Stimulated activated naive CD8-positive, alpha-beta T cell treated with anti-CD3 and anti-CD28 coated beads, Interleukin-15, amount 100 ng/mL, for 72 hours (primary cell): Measurements from ENCODE around the gene KIFAP3.
"Not testable (repeated sequence)": the region's sequence is repeated elsewhere in the genome, so short reads cannot be mapped to it uniquely, and the experiment has no call there.

Experiments used
- ATAC-seq: fragments of 150-1000 bp; cut with Tn5 transposase; 2 replicates; pipeline ENCODE4 v1.10.0; 2021; ENCODE audit warnings: mild to moderate bottlenecking, moderate library complexity
- DNase-seq, 2 donors: peaks; one replicate each; pipeline ENCODE4 v3.0.0; 2021 to 2022
- H3K27ac Mint-ChIP-seq, 2 donors: one replicate each; pipeline ENCODE4 v1.8.0; 2022; ENCODE audit warnings: mild to moderate bottlenecking in 2 of 2, mixed read lengths in 2 of 2, moderate library complexity in 2 of 2
- H3K27me3 Mint-ChIP-seq: one replicate; pipeline ENCODE4 v1.8.0; 2022; ENCODE audit warnings: mixed read lengths
- H3K4me1 Mint-ChIP-seq: one replicate; pipeline ENCODE4 v1.8.0; 2022; ENCODE audit warnings: mild to moderate bottlenecking, mixed read lengths
- H3K4me3 Mint-ChIP-seq, 2 donors: one replicate each; pipeline ENCODE4 v1.8.0; 2022; ENCODE audit warnings: mild to moderate bottlenecking in 2 of 2, mixed read lengths in 2 of 2, moderate library complexity in 1 of 2
- H3K9me3 Mint-ChIP-seq, 2 donors: one replicate each; pipeline ENCODE4 v1.8.0; 2022; ENCODE audit warnings: mixed read lengths in 2 of 2

Gene KIFAP3

GRCh38 chr1:170027760-170028159, 46.7 kb downstream of the KIFAP3 start:
- Mint-ChIP-seq H3K27ac (no peak overlapping the region), H3K27me3 (no peaks in the 10 kb centered on the region), H3K9me3 (peaks cover 0 to 17% of the 10 kb centered on the region in 2 donors), H3K4me3 (no peak overlapping the region), H3K4me1 (peaks cover 7% of the 10 kb centered on the region)
- DNase-seq (no peak), ATAC-seq (no peak)

GRCh38 chr1:170020859-170021258, 53.6 kb downstream of the KIFAP3 start:
- no peak overlapping the region for H3K4me3 Mint-ChIP-seq
- ATAC-seq: no peak
- peaks cover 6 to 8% of the 10 kb centered on the region in 2 donors for H3K9me3 Mint-ChIP-seq
- DNase-seq: no peak
- H3K27ac Mint-ChIP-seq: no peak overlapping the region
- no peaks in the 10 kb centered on the region for H3K4me1 Mint-ChIP-seq
- no peaks in the 10 kb centered on the region for H3K27me3 Mint-ChIP-seq

- peaks cover 6 to 8% of the 10 kb centered on the region in 2 donors for H3K9me3 Mint-ChIP-seq
- H3K27me3 Mint-ChIP-seq: no peaks in the 10 kb centered on the region
- H3K4me3 Mint-ChIP-seq: no peak overlapping the region
- H3K27ac Mint-ChIP-seq: peak overlapping the region in 1 of 2 donors; percentile 20
- no peak for DNase-seq
- no peak for ATAC-seq
- no peaks in the 10 kb centered on the region for H3K4me1 Mint-ChIP-seq
Measured at GRCh38 chr1:170017478-170017877, 57.0 kb downstream of the KIFAP3 start.

- Mint-ChIP-seq H3K9me3 (peaks cover 0 to 4% of the 10 kb centered on the region in 2 donors), H3K4me1 (no peaks in the 10 kb centered on the region), H3K27ac (no peak overlapping the region), H3K27me3 (no peaks in the 10 kb centered on the region), H3K4me3 (no peak overlapping the region)
- no peak for DNase-seq
- no peak for ATAC-seq
Measured at GRCh38 chr1:170012920-170013319, 61.6 kb downstream of the KIFAP3 start.

GRCh38 chr1:170010443-170010842, 64.1 kb downstream of the KIFAP3 start:
- Mint-ChIP-seq H3K27me3 (no peaks in the 10 kb centered on the region), H3K27ac (no peak overlapping the region), H3K4me1 (no peaks in the 10 kb centered on the region), H3K9me3 (peaks cover 0 to 19% of the 10 kb centered on the region in 2 donors), H3K4me3 (no peak overlapping the region)
- ATAC-seq (no peak), DNase-seq (no peak)

GRCh38 chr1:170009551-170009950, 64.9 kb downstream of the KIFAP3 start:
- no peaks in the 10 kb centered on the region for H3K27me3 Mint-ChIP-seq
- H3K9me3 Mint-ChIP-seq: peaks cover 0 to 19% of the 10 kb centered on the region in 2 donors
- no peak overlapping the region for H3K27ac Mint-ChIP-seq
- ATAC-seq (no peak), DNase-seq (no peak)
- no peak overlapping the region for H3K4me3 Mint-ChIP-seq
- H3K4me1 Mint-ChIP-seq: no peaks in the 10 kb centered on the region

- H3K4me1 Mint-ChIP-seq, H3K27me3 Mint-ChIP-seq, H3K27ac Mint-ChIP-seq, H3K4me3 Mint-ChIP-seq, ATAC-seq, DNase-seq: not testable (repeated sequence)
- peaks cover 0 to 19% of the 10 kb centered on the region in 2 donors for H3K9me3 Mint-ChIP-seq
Measured at GRCh38 chr1:170008745-170009144, 65.8 kb downstream of the KIFAP3 start.

GRCh38 chr1:170003270-170003835, 71.1 kb downstream of the KIFAP3 start:
- not testable (repeated sequence) for H3K4me1 Mint-ChIP-seq, DNase-seq, H3K27ac Mint-ChIP-seq, H3K27me3 Mint-ChIP-seq, ATAC-seq, H3K4me3 Mint-ChIP-seq
- H3K9me3 Mint-ChIP-seq: peaks cover 0 to 19% of the 10 kb centered on the region in 2 donors

- Mint-ChIP-seq H3K4me3 (no peak overlapping the region), H3K27me3 (no peaks in the 10 kb centered on the region), H3K9me3 (no peaks in the 10 kb centered on the region), H3K27ac (no peak overlapping the region), H3K4me1 (peaks cover 2% of the 10 kb centered on the region)
- no peak for DNase-seq
- no peak for ATAC-seq
Measured at GRCh38 chr1:170001266-170001665, 73.2 kb downstream of the KIFAP3 start.

- Mint-ChIP-seq H3K9me3 (no peaks in the 10 kb centered on the region), H3K4me3 (no peak overlapping the region), H3K27ac (no peak overlapping the region), H3K4me1 (peaks cover 6% of the 10 kb centered on the region), H3K27me3 (no peaks in the 10 kb centered on the region)
- ATAC-seq (no peak), DNase-seq (no peak)
Measured at GRCh38 chr1:169999761-170000160, 74.7 kb downstream of the KIFAP3 start.

GRCh38 chr1:169999331-169999741, 75.2 kb downstream of the KIFAP3 start:
- Mint-ChIP-seq H3K27ac (no peak overlapping the region), H3K27me3 (no peaks in the 10 kb centered on the region), H3K4me1 (peaks cover 6% of the 10 kb centered on the region), H3K9me3 (no peaks in the 10 kb centered on the region), H3K4me3 (no peak overlapping the region)
- ATAC-seq (no peak), DNase-seq (no peak)

- DNase-seq: no peak
- Mint-ChIP-seq H3K4me3 (no peak overlapping the region), H3K9me3 (no peaks in the 10 kb centered on the region), H3K27ac (no peak overlapping the region), H3K4me1 (peaks cover 6% of the 10 kb centered on the region), H3K27me3 (no peaks in the 10 kb centered on the region)
- no peak for ATAC-seq
Measured at GRCh38 chr1:169995993-169996392, 78.5 kb downstream of the KIFAP3 start.

GRCh38 chr1:169989246-169989645, 85.2 kb downstream of the KIFAP3 start:
- Mint-ChIP-seq H3K27me3 (no peaks in the 10 kb centered on the region), H3K4me3 (no peak overlapping the region), H3K9me3 (no peaks in the 10 kb centered on the region), H3K4me1 (no peaks in the 10 kb centered on the region), H3K27ac (no peak overlapping the region)
- ATAC-seq (no peak), DNase-seq (no peak)

GRCh38 chr1:169985757-169986156, 88.7 kb downstream of the KIFAP3 start:
- no peak overlapping the region for H3K4me3 Mint-ChIP-seq
- no peaks in the 10 kb centered on the region for H3K27me3 Mint-ChIP-seq
- no peaks in the 10 kb centered on the region for H3K9me3 Mint-ChIP-seq
- H3K4me1 Mint-ChIP-seq: no peaks in the 10 kb centered on the region
- no peak overlapping the region for H3K27ac Mint-ChIP-seq
- no peak for ATAC-seq
- no peak for DNase-seq

- H3K4me3 Mint-ChIP-seq: no peak overlapping the region
- no peaks in the 10 kb centered on the region for H3K27me3 Mint-ChIP-seq
- no peaks in the 10 kb centered on the region for H3K4me1 Mint-ChIP-seq
- H3K9me3 Mint-ChIP-seq: no peaks in the 10 kb centered on the region
- ATAC-seq (no peak), DNase-seq (no peak)
- no peak overlapping the region for H3K27ac Mint-ChIP-seq
Measured at GRCh38 chr1:169974067-169974466, 100.4 kb downstream of the KIFAP3 start.

- Mint-ChIP-seq H3K27ac (no peak overlapping the region), H3K4me1 (no peaks in the 10 kb centered on the region), H3K4me3 (no peak overlapping the region), H3K9me3 (no peaks in the 10 kb centered on the region), H3K27me3 (no peaks in the 10 kb centered on the region)
- ATAC-seq: no peak
- DNase-seq: no peak
Measured at GRCh38 chr1:169970114-169970513, 104.4 kb downstream of the KIFAP3 start.

- no peak overlapping the region for H3K4me3 Mint-ChIP-seq
- no peaks in the 10 kb centered on the region for H3K9me3 Mint-ChIP-seq
- DNase-seq (no peak), ATAC-seq (no peak)
- H3K4me1 Mint-ChIP-seq: no peaks in the 10 kb centered on the region
- H3K27ac Mint-ChIP-seq: no peak overlapping the region
- H3K27me3 Mint-ChIP-seq: no peaks in the 10 kb centered on the region
Measured at GRCh38 chr1:169968174-169968573, 106.3 kb downstream of the KIFAP3 start.
